T-helper 9 cell (primary cell): ENCODE results near the gene PLEKHO2.
A peak's percentile ranks its signal among the peaks of the same experiment; 100 is the strongest.

Experiments
- DNase-seq: peaks from one replicate; pipeline ENCODE4 v3.0.0-alpha.2; 2020

PLEKHO2 gene

GRCh38 chr15:64856429-64857145, 14.9 kb downstream of the PLEKHO2 start:
- no peak for DNase-seq

DNA sequence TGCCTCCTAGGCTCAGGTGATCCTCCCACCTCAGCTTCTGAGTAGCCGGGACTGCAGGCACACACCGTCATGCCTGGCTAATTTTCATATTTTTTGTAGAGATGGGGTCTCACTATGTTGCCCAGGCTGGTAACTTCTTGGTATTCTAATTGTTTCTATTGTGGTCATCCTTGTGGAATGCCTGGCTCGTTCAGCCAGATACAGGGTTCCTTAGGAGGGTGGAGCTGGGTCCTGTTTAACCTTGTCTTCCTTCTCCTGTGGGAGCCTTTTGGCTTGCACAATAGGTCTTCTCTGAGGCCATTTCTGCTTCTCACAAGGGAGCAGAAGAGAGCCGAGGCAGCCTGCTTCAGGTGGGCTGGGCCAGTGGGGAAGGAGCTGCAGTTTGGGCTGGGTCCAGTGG, 15.7 kb downstream of the PLEKHO2 start:
- DNase-seq, result no peak

DNA sequence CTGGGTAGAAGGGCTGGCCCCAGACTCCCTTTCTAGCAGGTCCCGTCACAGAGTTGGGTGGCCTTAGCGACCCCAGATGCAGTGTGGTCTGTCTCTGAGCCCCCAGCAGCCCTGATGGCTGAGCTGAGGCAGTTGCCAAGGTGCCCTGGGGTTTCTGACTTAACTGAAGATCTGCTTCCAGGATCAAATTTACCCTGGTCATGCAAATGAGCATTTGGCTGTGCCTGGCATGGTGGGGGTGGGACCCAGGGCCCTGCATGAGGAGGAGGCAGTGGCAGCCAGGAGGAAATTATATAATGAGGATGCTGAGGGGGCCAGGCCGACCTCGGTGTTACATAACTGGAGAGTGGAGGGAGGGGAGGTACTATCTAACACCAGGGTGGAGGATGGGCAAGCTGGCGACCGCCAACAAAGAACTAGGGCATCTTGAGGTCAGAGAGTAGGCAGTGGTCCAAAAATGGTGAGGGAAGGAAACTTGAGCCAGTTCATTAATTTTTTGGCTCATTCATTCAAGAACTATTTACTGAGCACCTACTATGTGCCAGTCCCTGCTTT, 16.4 kb downstream of the PLEKHO2 start:
- DNase-seq, result no peak

- DNase-seq, result no peak
Measured at GRCh38 chr15:64859226-64859625, 17.5 kb downstream of the PLEKHO2 start.

DNA sequence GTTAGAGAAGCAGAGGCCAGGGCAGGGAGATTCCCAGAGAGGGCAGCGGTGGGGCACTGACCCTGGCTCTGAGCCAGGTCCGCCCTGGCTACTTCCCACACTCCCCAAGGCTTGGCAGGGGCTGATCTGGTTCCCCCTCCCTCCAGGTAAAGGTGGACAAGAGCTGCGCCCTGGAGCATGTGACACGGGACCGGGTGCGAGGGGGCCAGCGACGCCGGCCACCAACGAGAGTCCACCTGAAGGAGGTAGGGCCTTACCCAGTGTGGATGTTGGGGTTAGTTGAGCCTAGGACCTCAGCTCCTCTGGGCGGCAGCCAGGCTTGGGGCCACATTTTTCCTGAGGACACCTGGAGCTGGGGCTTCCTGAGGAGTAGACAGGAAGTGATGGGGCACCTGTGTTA, 19.6 kb downstream of the PLEKHO2 start:
- DNase-seq, result no peak

- no peak for DNase-seq
Measured at GRCh38 chr15:64861960-64862359, 20.2 kb downstream of the PLEKHO2 start.

- no peak for DNase-seq
Measured at GRCh38 chr15:64862408-64862807, 20.7 kb downstream of the PLEKHO2 start.

DNA sequence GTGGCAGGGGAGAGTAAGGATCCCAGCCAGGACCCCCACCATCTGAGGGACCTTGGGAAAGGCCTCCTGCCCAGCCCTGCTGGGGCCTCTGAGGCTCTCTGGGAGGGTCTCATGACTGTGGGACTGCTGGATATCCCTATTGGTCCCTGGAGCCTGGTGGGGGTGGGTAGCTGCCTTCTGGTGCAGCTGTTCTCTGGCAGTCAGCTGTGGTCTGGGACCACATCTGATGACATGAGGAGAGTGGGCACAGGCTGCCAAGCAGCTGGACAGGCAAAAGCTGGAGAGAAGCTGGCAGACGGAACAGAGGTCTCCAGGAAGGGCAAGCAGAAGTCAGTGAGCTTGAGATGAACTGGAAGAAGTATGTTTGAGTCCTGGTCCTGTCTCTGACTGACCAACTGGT, 22.4 kb downstream of the PLEKHO2 start:
- no peak for DNase-seq

- DNase-seq, result no peak
Measured at GRCh38 chr15:64865126-64865997, 23.6 kb downstream of the PLEKHO2 start.

- DNase-seq, result no peak
Measured at GRCh38 chr15:64865998-64866520, 24.3 kb downstream of the PLEKHO2 start.

GRCh38 chr15:64869501-64869900, 27.8 kb downstream of the PLEKHO2 start:
- DNase-seq, result no peak

GRCh38 chr15:64870353-64870752, 28.6 kb downstream of the PLEKHO2 start:
- no peak for DNase-seq

DNA sequence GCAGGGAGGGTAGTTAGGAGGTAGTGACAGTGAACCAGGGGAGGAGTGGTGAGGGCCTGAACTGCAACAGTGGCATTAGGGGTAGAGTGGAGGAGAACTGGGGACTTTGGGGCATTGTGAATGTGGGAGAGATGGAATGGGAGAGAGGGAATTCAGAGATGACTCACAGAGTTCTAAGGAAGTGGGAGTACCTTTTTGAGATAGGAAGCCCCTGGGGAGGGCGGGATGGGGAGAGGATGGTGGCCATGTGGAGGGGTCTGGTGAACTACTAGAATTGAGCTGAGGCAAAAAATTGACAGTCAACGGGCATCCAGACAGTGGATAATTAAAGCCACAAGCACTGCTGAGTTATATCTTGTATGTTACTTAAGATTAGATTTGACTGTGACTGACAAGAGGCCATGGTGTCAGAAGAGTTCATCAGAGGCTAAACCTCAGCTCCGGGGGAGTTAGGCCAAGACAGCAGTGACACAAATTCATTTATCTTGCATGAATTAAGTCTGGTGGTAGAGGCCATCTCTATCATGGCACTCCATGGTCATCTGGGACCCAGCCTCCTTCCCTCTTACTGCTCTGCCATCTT, 34.0 kb downstream of the PLEKHO2 start:
- DNase-seq, result no peak

- no peak for DNase-seq
Measured at GRCh38 chr15:64877435-64877834, 35.7 kb downstream of the PLEKHO2 start.

GRCh38 chr15:64878705-64879104, 37.0 kb downstream of the PLEKHO2 start:
- no peak for DNase-seq

- no peak for DNase-seq
Measured at GRCh38 chr15:64883100-64883581, 41.4 kb downstream of the PLEKHO2 start.

GRCh38 chr15:64883997-64884511, 42.3 kb downstream of the PLEKHO2 start:
- peak; percentile 70 for DNase-seq

GRCh38 chr15:64884679-64885078, 43.0 kb downstream of the PLEKHO2 start:
- no peak for DNase-seq

DNA sequence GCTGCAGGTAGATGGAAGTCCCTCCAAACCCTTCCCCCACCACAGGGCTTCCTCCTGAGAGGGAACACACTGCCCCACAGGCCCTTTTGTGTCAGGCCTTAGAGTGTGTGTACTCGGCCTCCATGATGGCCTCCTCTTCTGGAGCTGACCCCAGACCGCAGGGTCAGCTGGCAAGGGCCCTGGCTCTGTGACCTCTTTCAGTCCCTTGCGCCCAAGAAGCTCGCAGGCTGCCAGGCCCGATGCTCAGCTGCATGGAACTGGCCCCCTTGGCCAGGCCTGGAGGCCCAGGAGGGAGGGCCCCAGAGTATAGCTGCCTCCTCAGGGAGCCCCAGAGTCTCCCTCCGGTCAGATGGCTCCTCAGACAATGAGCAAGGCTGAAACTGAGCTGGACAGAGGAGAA, 46.6 kb downstream of the PLEKHO2 start:
- no peak for DNase-seq

GRCh38 chr15:64891561-64891960, 49.8 kb downstream of the PLEKHO2 start:
- DNase-seq, result no peak

- no peak for DNase-seq
Measured at GRCh38 chr15:64892847-64893403, 51.2 kb downstream of the PLEKHO2 start.
